ENCODE measurements around the gene XAGE1B. TPM values are rescaled to one million over a fixed set of nuclear protein-coding genes. Genes with fewer than 3 reads are reported as not detected.

XAGE1B gene
- total and polyA plus RNA-seq, 12 donors = not detected

Small RNAs within 50 kb of the gene (small RNA-seq; reads per million reads assigned to genes)
- 0 reads per million in 2 donors for gene BX510359.8
- gene RBM22P7 = 0 reads per million in 2 donors

Other genes starting within 250 kb of the XAGE1B start
- not detected for gene XAGE2, start 148.0 kb downstream of the XAGE1B start, total RNA-seq
- not detected for gene XAGE2, start 148.0 kb downstream of the XAGE1B start, polyA plus RNA-seq
- not detected for gene XAGE1A, start 21.3 kb downstream of the XAGE1B start, total RNA-seq
- not detected for gene XAGE1A, start 21.3 kb downstream of the XAGE1B start, polyA plus RNA-seq
- gene SSX7, start 137.8 kb upstream of the XAGE1B start, total RNA-seq = not detected
- not detected for gene SSX7, start 137.8 kb upstream of the XAGE1B start, polyA plus RNA-seq
- gene SSX2, start 190.1 kb upstream of the XAGE1B start, total RNA-seq = not detected
- not detected for gene SSX2, start 190.1 kb upstream of the XAGE1B start, polyA plus RNA-seq
- not detected for gene SSX2B, start 234.2 kb upstream of the XAGE1B start, total RNA-seq
- gene SSX2B, start 234.2 kb upstream of the XAGE1B start, polyA plus RNA-seq = not detected

All from adrenal gland (tissue), 12 donors.